ENCODE data around the gene SCIN. TPM values are rescaled to one million over a fixed set of nuclear protein-coding genes. Genes with fewer than 3 reads are reported as not detected.

SCIN gene
- total RNA-seq, 1 experiment from 2014 or later: 5.6 TPM

DNA sequence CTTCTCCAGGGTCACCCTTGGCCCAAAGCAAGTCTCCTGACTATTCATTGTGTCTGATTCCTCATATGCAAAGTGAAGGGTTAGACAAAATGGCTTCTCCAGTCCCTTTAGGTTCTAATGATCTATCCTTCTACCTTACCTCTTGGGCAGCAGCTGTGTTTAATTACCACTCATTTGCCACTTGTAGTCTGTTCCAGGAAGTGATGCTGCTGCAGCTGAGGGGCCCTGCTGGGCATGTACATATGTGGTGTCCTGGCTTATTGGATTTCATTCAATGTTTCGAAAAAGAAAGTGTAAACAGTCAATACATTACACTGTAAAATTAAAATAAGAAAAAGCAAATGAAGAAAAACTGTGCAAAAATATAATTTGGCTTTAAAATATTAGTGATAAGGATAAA is 36.6 kb downstream of the SCIN start:
- no peaks in the 10 kb centered on the region for H3K36me3 ChIP-seq (ENCODE audit: control insufficient read depth, insufficient read depth, low read length)
- no peak overlapping the region for H3K4me3 ChIP-seq (ENCODE audit: low read depth in 2 of 2, low read length in 2 of 2)
- intact Hi-C loops (cut with micrococcal nuclease; ENCODE audit: unreplicated experiment): no loop called here
- no peak overlapping the region for H3K27ac ChIP-seq (ENCODE audit: low read length)
- DNase-seq (ENCODE audit: low read depth, low spot score): no peak
- no peaks in the 10 kb centered on the region for H3K27me3 ChIP-seq (ENCODE audit: control insufficient read depth, insufficient read depth, low read length)
- no peak for ATAC-seq
- in situ Hi-C loops (cut with HindIII; ENCODE audit: low pct_unique_long_range_greater_than_20kb, low sequenced_read_pairs): no loop called here
- CTCF ChIA-PET: no interaction called here
- no peaks in the 10 kb centered on the region for H3K9me3 ChIP-seq (ENCODE audit: control insufficient read depth, insufficient read depth, low read depth, low read length)
- TF ChIP-seq SIN3A (IDR thresholded peaks at IDR 0.05; ENCODE audit: borderline replicate concordance, insufficient read depth, low read depth, low read length) (no peak), TCF7L2 (IDR thresholded peaks at IDR 0.05; ENCODE audit: low read depth, low read length) (no peak), POLR2AphosphoS5 (IDR thresholded peaks at IDR 0.05; ENCODE audit: low read depth, low read length) (no peak)
- TF ChIP-seq, protein P1, sequence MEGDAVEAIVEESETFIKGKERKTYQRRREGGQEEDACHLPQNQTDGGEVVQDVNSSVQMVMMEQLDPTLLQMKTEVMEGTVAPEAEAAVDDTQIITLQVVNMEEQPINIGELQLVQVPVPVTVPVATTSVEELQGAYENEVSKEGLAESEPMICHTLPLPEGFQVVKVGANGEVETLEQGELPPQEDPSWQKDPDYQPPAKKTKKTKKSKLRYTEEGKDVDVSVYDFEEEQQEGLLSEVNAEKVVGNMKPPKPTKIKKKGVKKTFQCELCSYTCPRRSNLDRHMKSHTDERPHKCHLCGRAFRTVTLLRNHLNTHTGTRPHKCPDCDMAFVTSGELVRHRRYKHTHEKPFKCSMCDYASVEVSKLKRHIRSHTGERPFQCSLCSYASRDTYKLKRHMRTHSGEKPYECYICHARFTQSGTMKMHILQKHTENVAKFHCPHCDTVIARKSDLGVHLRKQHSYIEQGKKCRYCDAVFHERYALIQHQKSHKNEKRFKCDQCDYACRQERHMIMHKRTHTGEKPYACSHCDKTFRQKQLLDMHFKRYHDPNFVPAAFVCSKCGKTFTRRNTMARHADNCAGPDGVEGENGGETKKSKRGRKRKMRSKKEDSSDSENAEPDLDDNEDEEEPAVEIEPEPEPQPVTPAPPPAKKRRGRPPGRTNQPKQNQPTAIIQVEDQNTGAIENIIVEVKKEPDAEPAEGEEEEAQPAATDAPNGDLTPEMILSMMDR (IDR thresholded peaks at IDR 0.05): no peak
- TF ChIP-seq, protein P2, sequence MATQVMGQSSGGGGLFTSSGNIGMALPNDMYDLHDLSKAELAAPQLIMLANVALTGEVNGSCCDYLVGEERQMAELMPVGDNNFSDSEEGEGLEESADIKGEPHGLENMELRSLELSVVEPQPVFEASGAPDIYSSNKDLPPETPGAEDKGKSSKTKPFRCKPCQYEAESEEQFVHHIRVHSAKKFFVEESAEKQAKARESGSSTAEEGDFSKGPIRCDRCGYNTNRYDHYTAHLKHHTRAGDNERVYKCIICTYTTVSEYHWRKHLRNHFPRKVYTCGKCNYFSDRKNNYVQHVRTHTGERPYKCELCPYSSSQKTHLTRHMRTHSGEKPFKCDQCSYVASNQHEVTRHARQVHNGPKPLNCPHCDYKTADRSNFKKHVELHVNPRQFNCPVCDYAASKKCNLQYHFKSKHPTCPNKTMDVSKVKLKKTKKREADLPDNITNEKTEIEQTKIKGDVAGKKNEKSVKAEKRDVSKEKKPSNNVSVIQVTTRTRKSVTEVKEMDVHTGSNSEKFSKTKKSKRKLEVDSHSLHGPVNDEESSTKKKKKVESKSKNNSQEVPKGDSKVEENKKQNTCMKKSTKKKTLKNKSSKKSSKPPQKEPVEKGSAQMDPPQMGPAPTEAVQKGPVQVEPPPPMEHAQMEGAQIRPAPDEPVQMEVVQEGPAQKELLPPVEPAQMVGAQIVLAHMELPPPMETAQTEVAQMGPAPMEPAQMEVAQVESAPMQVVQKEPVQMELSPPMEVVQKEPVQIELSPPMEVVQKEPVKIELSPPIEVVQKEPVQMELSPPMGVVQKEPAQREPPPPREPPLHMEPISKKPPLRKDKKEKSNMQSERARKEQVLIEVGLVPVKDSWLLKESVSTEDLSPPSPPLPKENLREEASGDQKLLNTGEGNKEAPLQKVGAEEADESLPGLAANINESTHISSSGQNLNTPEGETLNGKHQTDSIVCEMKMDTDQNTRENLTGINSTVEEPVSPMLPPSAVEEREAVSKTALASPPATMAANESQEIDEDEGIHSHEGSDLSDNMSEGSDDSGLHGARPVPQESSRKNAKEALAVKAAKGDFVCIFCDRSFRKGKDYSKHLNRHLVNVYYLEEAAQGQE (IDR thresholded peaks at IDR 0.05; ENCODE audit: insufficient read depth in 1 of 2, low read depth in 2 of 2, low read length in 1 of 2): no peak
- POLR2A ChIA-PET: no interaction called here
- no peaks in the 10 kb centered on the region for H3K4me1 ChIP-seq (ENCODE audit: control insufficient read depth, insufficient read depth, low read length)
- no TSS peak for BruUV-seq (replicated peaks)

DNA sequence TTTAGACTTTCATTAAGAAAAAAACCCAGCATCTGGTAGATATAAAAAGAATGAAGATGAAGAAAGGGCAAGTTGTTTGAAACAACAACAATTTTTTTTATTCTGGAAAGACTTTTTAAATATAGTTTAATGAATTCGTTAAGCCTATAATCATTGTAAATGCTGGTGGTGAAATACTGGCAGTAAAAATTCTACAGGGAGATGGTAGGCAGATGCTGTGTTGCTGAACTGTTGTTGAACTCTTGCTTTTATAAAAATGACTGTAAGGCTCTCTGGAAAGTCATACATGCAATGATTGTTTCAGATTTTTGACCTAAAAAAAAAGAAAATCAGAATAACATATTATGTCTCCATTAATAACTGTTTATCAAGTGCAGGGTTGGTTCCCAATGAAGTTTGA is 39.0 kb downstream of the SCIN start:
- in situ Hi-C loops (cut with HindIII; ENCODE audit: low pct_unique_long_range_greater_than_20kb, low sequenced_read_pairs): no loop called here
- CTCF ChIA-PET: no interaction called here
- H3K4me3 ChIP-seq (ENCODE audit: low read depth in 2 of 2, low read length in 2 of 2): no peak overlapping the region

More for the DNA sequence above, 39.0 kb downstream of the SCIN start:
- POLR2A ChIA-PET: no interaction called here
- H3K27me3 ChIP-seq (ENCODE audit: control insufficient read depth, insufficient read depth, low read length): peaks cover 2% of the 10 kb centered on the region; the same call in 1 of the 2 replicates
- BruUV-seq (replicated peaks): no TSS peak
- TF ChIP-seq SIN3A (IDR thresholded peaks at IDR 0.05; ENCODE audit: borderline replicate concordance, insufficient read depth, low read depth, low read length) (no peak), POLR2AphosphoS5 (IDR thresholded peaks at IDR 0.05; ENCODE audit: low read depth, low read length) (no peak), TCF7L2 (IDR thresholded peaks at IDR 0.05; ENCODE audit: low read depth, low read length) (no peak)
- TF ChIP-seq, protein P2 (IDR thresholded peaks at IDR 0.05; ENCODE audit: insufficient read depth in 1 of 2, low read depth in 2 of 2, low read length in 1 of 2): no peak
- TF ChIP-seq, protein P1 (IDR thresholded peaks at IDR 0.05): no peak
- no peak for ATAC-seq
- no peak for DNase-seq (ENCODE audit: low read depth, low spot score)
- H3K9me3 ChIP-seq (ENCODE audit: control insufficient read depth, insufficient read depth, low read depth, low read length): no peaks in the 10 kb centered on the region
- intact Hi-C loops (cut with micrococcal nuclease; ENCODE audit: unreplicated experiment): no loop called here
- H3K36me3 ChIP-seq (ENCODE audit: control insufficient read depth, insufficient read depth, low read length): no peaks in the 10 kb centered on the region
- H3K27ac ChIP-seq (ENCODE audit: low read length): no peak overlapping the region
- H3K4me1 ChIP-seq (ENCODE audit: control insufficient read depth, insufficient read depth, low read length): no peaks in the 10 kb centered on the region

Data from Panc1 (cell line).